Kidney (tissue), 14 donors: ENCODE measurements around the gene TCF19. TPM values are rescaled to one million over a fixed set of nuclear protein-coding genes. Genes with fewer than 3 reads are reported as not detected.

Experiments
- DNase-seq, 5 donors: peaks; one replicate each; pipeline ENCODE4 v3.0.0-alpha.2; 2013 to 2020
- FAIRE-seq: peaks from 2 replicates; lab custom pipeline; 2012; peaks lifted over from hg19 to GRCh38; lab: Jason Lieb, UNC
- H3K27ac ChIP-seq, 2 donors: one replicate each; pipeline ENCODE4 v1.7.0; 2013; ENCODE audit warnings: low read depth in 2 of 2, low read length in 2 of 2, inconsistent platforms in 1 of 2
- H3K27me3 ChIP-seq: one replicate; pipeline ENCODE4 v1.7.1; 2013; ENCODE audit warnings: low read length, inconsistent platforms; ENCODE audit not compliant: control insufficient read depth, insufficient read depth
- H3K36me3 ChIP-seq, 3 donors: one replicate each; pipeline versions ENCODE4 v1.7.0 to v1.7.1; 2013; ENCODE audit warnings: low read length in 3 of 3, control low read depth in 1 of 3, inconsistent platforms in 1 of 3; ENCODE audit not compliant: insufficient read depth in 3 of 3, control insufficient read depth in 2 of 3
- H3K4me1 ChIP-seq, 3 donors: one replicate each; pipeline versions ENCODE4 v1.7.0 to v1.7.1; 2013; ENCODE audit warnings: low read length in 3 of 3, inconsistent platforms in 1 of 3, low read depth in 1 of 3; ENCODE audit not compliant: control insufficient read depth in 2 of 3, insufficient read depth in 2 of 3
- H3K4me3 ChIP-seq, 3 donors: one replicate each; pipeline versions ENCODE4 v1.7.0 to v1.8.1; 2013; ENCODE audit warnings: low read length in 3 of 3, control low read depth in 1 of 3, inconsistent platforms in 1 of 3
- H3K9ac ChIP-seq, 3 donors: one replicate each; pipeline versions ENCODE4 v1.7.0 to v1.7.1; 2013; ENCODE audit warnings: low read length in 3 of 3, control low read depth in 1 of 3, inconsistent platforms in 1 of 3
- H3K9me3 ChIP-seq, 3 donors: one replicate each; pipeline versions ENCODE4 v1.7.0 to v1.7.1; 2013; ENCODE audit warnings: low read length in 3 of 3, control low read depth in 1 of 3, inconsistent platforms in 1 of 3; ENCODE audit not compliant: control insufficient read depth in 2 of 3, insufficient read depth in 1 of 3
- CTCF ChIP-seq: IDR thresholded peaks from 3 replicates; pipeline ENCODE4 v1.5.1; 2012; ENCODE audit warnings: mild to moderate bottlenecking, moderate library complexity, borderline replicate concordance; ENCODE audit not compliant: insufficient read depth; ENCODE audit errors: extremely low read depth
- intact Hi-C: fragments of 100-400 bp; cut with DNase I; formaldehyde crosslinking; loops from one replicate; pipeline ENCODE4 v1.11.1; 2022
- polyA plus RNA-seq: library from polyadenylated mRNA; stranded (reverse); fragments of 350-450 nt; fragmentation: Illumina TruSeq; extraction: RNeasy Lipid Tissue Mini Kit (QIAGEN cat#74804); gene quantifications from one replicate; pipeline ENCODE4 v1.2.3, GENCODE V29; 2014; ENCODE audit warnings: low read depth, low replicate concordance; ENCODE audit not compliant: insufficient read depth
- total RNA-seq: library from RNA; stranded (reverse); fragmentation: NEBNext Ultra II Directional; extraction: Animal tissue kit (Norgen Biotek cat#: 25700); gene quantifications from one replicate; pipeline ENCODE4 v1.2.1, GENCODE V29; 2021
- donor health status: control.
- donor health status: control.
- donor health status: control.
- donor health status: control.
- donor health status: control.
- donor health status: DM: yes; HTN: yes; CAD: no.
- donor health status: Normal renal cell carcinoma (clear cell type).

The TCF19 gene
- total and polyA plus RNA-seq, 2 donors from 2014 or later, result 5.1 to 7.1 TPM

- no peaks in the 10 kb centered on the region for H3K9me3 ChIP-seq
- no peaks in the 10 kb centered on the region for H3K4me1 ChIP-seq
- H3K36me3 ChIP-seq, result no peaks in the 10 kb centered on the region
- intact Hi-C loops, result no loop called here
- H3K27me3 ChIP-seq, result no peaks in the 10 kb centered on the region
- DNase-seq (no peak), FAIRE-seq (no peak)
- H3K27ac ChIP-seq, result no peak overlapping the region
- no peak for TF ChIP-seq CTCF
- no peak overlapping the region for H3K4me3 ChIP-seq
- H3K9ac ChIP-seq, result no peak overlapping the region
These were observed 27.6 kb upstream of the TCF19 start for GRCh38 chr6:31130751-31131150.

GRCh38 chr6:31131595-31131994 is 26.8 kb upstream of the TCF19 start:
- no peaks in the 10 kb centered on the region for H3K4me1 ChIP-seq
- no peak overlapping the region for H3K9ac ChIP-seq
- H3K36me3 ChIP-seq, result no peaks in the 10 kb centered on the region
- FAIRE-seq (no peak), DNase-seq (no peak)
- H3K9me3 ChIP-seq, result no peaks in the 10 kb centered on the region
- no peak overlapping the region for H3K4me3 ChIP-seq
- intact Hi-C loops, result no loop called here
- H3K27ac ChIP-seq, result no peak overlapping the region
- TF ChIP-seq CTCF, result no peak
- H3K27me3 ChIP-seq, result no peaks in the 10 kb centered on the region

GRCh38 chr6:31132806-31133205 is 25.6 kb upstream of the TCF19 start:
- Histone ChIP-seq H3K27ac (no peak overlapping the region), H3K4me3 (no peak overlapping the region), H3K9me3 (no peaks in the 10 kb centered on the region), H3K27me3 (no peaks in the 10 kb centered on the region), H3K4me1 (peaks cover 0 to 3% (median 3%) of the 10 kb centered on the region in 3 donors), H3K9ac (no peak overlapping the region), H3K36me3 (no peaks in the 10 kb centered on the region)
- intact Hi-C loops, result no loop called here
- DNase-seq, result no peak
- FAIRE-seq, result no peak
- TF ChIP-seq CTCF, result no peak

- no peaks in the 10 kb centered on the region for H3K9me3 ChIP-seq
- DNase-seq (no peak), FAIRE-seq (no peak)
- H3K27me3 ChIP-seq, result no peaks in the 10 kb centered on the region
- H3K4me1 ChIP-seq, result peaks cover 0 to 6% (median 3%) of the 10 kb centered on the region in 3 donors
- intact Hi-C loops, result loop anchor here (5.0 kb wide), 1 partner anchor 57 kb away; no protein-coding TSS in a partner anchor
- no peak overlapping the region for H3K27ac ChIP-seq
- no peak overlapping the region for H3K4me3 ChIP-seq
- no peak for TF ChIP-seq CTCF
- H3K9ac ChIP-seq, result no peak overlapping the region
- no peaks in the 10 kb centered on the region for H3K36me3 ChIP-seq
These were observed 22.7 kb upstream of the TCF19 start for GRCh38 chr6:31135710-31136109.
